ENCODE measurements around the gene GLT1D1.

GLT1D1 gene

GRCh38 chr12:128916425-128916824 lies 63.1 kb downstream of the GLT1D1 start:
- no peak for DNase-seq (ENCODE audit: low spot score)

- no peak for DNase-seq (ENCODE audit: low spot score)
Measured at GRCh38 chr12:128918481-128919260, 65.4 kb downstream of the GLT1D1 start.

- DNase-seq (ENCODE audit: low spot score): no peak
Measured at GRCh38 chr12:128920468-128920867, 67.2 kb downstream of the GLT1D1 start.

GRCh38 chr12:128928361-128928760 lies 75.1 kb downstream of the GLT1D1 start:
- DNase-seq (ENCODE audit: low spot score): no peak

- no peak for DNase-seq (ENCODE audit: low spot score)
Measured at GRCh38 chr12:128929057-128929456, 75.8 kb downstream of the GLT1D1 start.

- no peak for DNase-seq (ENCODE audit: low spot score)
Measured at GRCh38 chr12:128930606-128931005, 77.3 kb downstream of the GLT1D1 start.

- no peak for DNase-seq (ENCODE audit: low spot score)
Measured at GRCh38 chr12:128932521-128932920, 79.2 kb downstream of the GLT1D1 start.

GRCh38 chr12:128933039-128933438 lies 79.8 kb downstream of the GLT1D1 start:
- no peak for DNase-seq (ENCODE audit: low spot score)

- DNase-seq (ENCODE audit: low spot score): no peak
Measured at GRCh38 chr12:128933926-128934325, 80.6 kb downstream of the GLT1D1 start.

- no peak for DNase-seq (ENCODE audit: low spot score)
Measured at GRCh38 chr12:128938886-128939285, 85.6 kb downstream of the GLT1D1 start.

GRCh38 chr12:128940090-128940888 lies 87.0 kb downstream of the GLT1D1 start:
- DNase-seq (ENCODE audit: low spot score): no peak

- no peak for DNase-seq (ENCODE audit: low spot score)
Measured at GRCh38 chr12:128940974-128941373, 87.7 kb downstream of the GLT1D1 start.

- DNase-seq (ENCODE audit: low spot score): no peak
Measured at GRCh38 chr12:128942960-128943477, 89.7 kb downstream of the GLT1D1 start.

- DNase-seq (ENCODE audit: low spot score): no peak
Measured at GRCh38 chr12:128944956-128945355, 91.7 kb downstream of the GLT1D1 start.

GRCh38 chr12:128947209-128947608 lies 93.9 kb downstream of the GLT1D1 start:
- DNase-seq (ENCODE audit: low spot score): no peak

GRCh38 chr12:128949086-128949485 lies 95.8 kb downstream of the GLT1D1 start:
- DNase-seq (ENCODE audit: low spot score): no peak

GRCh38 chr12:128951448-128951847 lies 98.2 kb downstream of the GLT1D1 start:
- no peak for DNase-seq (ENCODE audit: low spot score)

GRCh38 chr12:128956755-128957154 lies 103.5 kb downstream of the GLT1D1 start:
- no peak for DNase-seq (ENCODE audit: low spot score)

- no peak for DNase-seq (ENCODE audit: low spot score)
Measured at GRCh38 chr12:128959901-128960300, 106.6 kb downstream of the GLT1D1 start.

GRCh38 chr12:128961308-128961902 lies 108.1 kb downstream of the GLT1D1 start:
- DNase-seq (ENCODE audit: low spot score): no peak

GRCh38 chr12:128961957-128962356 lies 108.7 kb downstream of the GLT1D1 start:
- no peak for DNase-seq (ENCODE audit: low spot score)

- DNase-seq (ENCODE audit: low spot score): no peak
Measured at GRCh38 chr12:128966203-128966810, 113.0 kb downstream of the GLT1D1 start.
